GM21737 (cell line): Measurements from ENCODE around the gene GRHL3.

Source experiments
- ATAC-seq: cut with Tn5 transposase; IDR thresholded peaks from one replicate; pipeline ENCODE4 v1.9.1; 2021; ENCODE audit warnings: mild to moderate bottlenecking, moderate library complexity; ENCODE audit not compliant: unreplicated experiment

GRHL3 gene

DNA sequence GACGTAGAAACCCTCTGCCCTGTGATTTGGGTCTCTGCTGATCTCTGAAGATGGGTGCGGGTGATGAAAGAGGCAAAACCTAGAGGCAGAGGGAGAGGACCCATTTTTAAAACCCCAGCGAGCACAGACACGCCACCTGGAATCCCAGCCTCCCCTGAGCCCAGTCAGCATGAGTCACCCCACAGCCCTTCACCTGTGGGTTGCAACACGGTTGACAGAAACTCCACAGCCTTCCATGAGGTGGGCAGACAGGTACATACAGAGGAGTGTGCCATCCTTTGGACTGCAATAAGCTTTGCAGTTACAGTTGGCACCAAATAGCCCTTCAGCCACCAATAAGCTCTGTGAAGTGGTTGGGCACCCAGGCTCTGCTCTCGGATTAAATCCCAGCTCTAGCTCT is 2.1 kb upstream of the GRHL3 start:
- ATAC-seq = no peak

DNA sequence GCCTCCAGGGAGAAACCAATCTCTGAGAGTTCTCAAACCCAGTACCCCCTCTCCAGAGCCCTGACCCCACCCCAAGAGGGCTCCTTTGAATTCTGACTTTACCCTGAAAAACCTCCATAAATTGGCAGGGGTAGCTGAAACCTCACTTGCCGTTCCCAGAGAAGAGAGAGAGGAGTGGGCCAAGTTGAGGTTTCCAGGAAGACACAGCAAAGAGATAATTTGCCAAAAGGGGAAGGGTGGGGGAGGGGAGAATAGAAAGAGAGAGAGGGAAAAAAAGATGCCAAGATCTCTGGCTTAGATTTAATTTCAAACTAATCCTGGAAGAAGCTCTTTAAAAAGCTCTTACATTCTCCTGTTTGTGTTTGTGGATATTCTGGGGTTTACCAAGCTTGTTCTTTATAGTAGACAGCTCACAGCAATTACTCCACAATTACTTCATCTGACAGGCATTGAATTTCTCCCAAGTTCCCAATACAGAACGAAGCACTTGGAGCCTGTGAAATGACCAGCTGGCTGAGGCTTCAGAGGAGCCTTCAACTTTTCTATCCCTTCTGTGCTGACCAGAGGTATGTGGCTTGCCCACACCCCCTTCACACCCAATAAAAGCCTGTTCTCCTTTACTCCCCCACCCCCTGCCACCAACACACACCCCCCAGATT is 1.1 kb upstream of the GRHL3 start:
- ATAC-seq = no peak

- no peak for ATAC-seq
Measured at GRCh38 chr1:24318615-24319311, 394 bp upstream of the GRHL3 start.

- no peak for ATAC-seq
Measured at GRCh38 chr1:24319962-24320361, 805 bp downstream of the GRHL3 start.

- ATAC-seq = no peak
Measured at GRCh38 chr1:24321126-24321525, 2.0 kb downstream of the GRHL3 start.

- ATAC-seq = peak; percentile 67
Measured at GRCh38 chr1:24321697-24322469, 2.7 kb downstream of the GRHL3 start.

- no peak for ATAC-seq
Measured at GRCh38 chr1:24322470-24323177, 3.5 kb downstream of the GRHL3 start.

DNA sequence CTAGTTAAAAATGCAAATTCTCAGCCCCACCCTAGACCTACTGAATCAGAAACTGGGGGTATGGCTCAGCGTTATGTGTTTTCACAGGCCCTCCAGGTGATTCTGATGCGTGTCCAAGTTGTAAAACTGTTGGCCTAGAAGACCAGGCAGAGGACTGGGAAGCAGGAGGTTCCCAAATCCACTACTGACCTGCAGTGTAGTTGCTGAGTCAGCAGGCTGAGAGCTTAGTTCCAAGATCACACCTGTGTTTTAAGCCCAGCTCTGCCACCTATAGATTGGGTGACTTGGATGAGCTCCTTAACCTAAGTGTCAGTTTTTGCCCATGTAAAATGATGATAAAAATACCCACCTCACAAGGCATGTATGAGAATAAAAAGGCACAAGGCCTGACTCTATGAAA is 4.1 kb downstream of the GRHL3 start:
- no peak for ATAC-seq

DNA sequence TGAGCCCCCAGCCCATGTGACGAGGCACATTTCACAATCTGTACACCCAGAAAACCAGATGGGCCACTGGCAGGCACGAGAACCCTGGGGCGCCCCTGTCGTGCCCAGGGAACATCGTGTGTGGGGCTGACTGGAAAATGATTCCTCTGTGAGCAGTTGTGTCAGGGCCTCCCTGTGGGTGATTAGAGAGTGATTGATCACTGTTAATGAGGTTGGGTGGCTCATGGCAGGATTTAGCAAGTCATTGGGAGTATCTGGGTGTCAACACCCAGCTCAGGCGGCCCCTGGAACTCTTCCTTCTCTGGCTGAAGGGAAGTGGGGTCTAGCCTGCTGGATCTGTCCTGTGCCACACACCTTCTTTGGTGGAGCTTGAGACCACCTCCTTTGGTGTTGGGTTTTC is 5.7 kb downstream of the GRHL3 start:
- ATAC-seq = no peak

- ATAC-seq = no peak
Measured at GRCh38 chr1:24325587-24326449, 6.7 kb downstream of the GRHL3 start.

- ATAC-seq = no peak
Measured at GRCh38 chr1:24327486-24327885, 8.3 kb downstream of the GRHL3 start.

GRCh38 chr1:24327891-24328290 is 8.7 kb downstream of the GRHL3 start:
- no peak for ATAC-seq

GRCh38 chr1:24329331-24329730 is 10.2 kb downstream of the GRHL3 start:
- no peak for ATAC-seq

- no peak for ATAC-seq
Measured at GRCh38 chr1:24329797-24330543, 10.8 kb downstream of the GRHL3 start.

GRCh38 chr1:24331961-24332673 is 13.0 kb downstream of the GRHL3 start:
- ATAC-seq = no peak

- ATAC-seq = no peak
Measured at GRCh38 chr1:24336075-24336474, 16.9 kb downstream of the GRHL3 start.

- ATAC-seq = no peak
Measured at GRCh38 chr1:24337455-24337854, 18.3 kb downstream of the GRHL3 start.

- no peak for ATAC-seq
Measured at GRCh38 chr1:24338447-24338846, 19.3 kb downstream of the GRHL3 start.

- ATAC-seq = no peak
Measured at GRCh38 chr1:24339996-24340395, 20.8 kb downstream of the GRHL3 start.
